Esophagus muscularis mucosa (tissue), 4 donors: ENCODE data around the gene LHX3.

Source experiments
- CTCF ChIP-seq, 3 experiments: fragments of 200-600 bp in 2 of 3; fragments of 450-650 bp in 1 of 3; sonication (generic) in 2 of 3; IDR thresholded peaks; one replicate each; pipeline ENCODE4 v1.5.1; 2017 to 2019; ENCODE audit warnings: antibody characterized with exemption in 3 of 3, mild to moderate bottlenecking in 2 of 3, moderate library complexity in 1 of 3
- EP300 ChIP-seq: sonication (generic); formaldehyde crosslinking; IDR thresholded peaks from one replicate; pipeline ENCODE4 v1.6.1; 2017; ENCODE audit warnings: antibody characterized with exemption
- POLR2A ChIP-seq: fragments of 450-650 bp; IDR thresholded peaks from one replicate; pipeline ENCODE4 v1.6.1; 2017; ENCODE audit warnings: antibody characterized with exemption, moderate library complexity, mild to moderate bottlenecking, low read depth

- TF ChIP-seq CTCF (IDR thresholded peaks at IDR 0.05) (no peak), EP300 (no peak), POLR2A (no peak)
Measured at GRCh38 chr9:136235709-136236455, 31.0 kb upstream of the LHX3 start.
